ENCODE data around the gene KRT86.
"Not testable (repeated sequence)": the region's sequence is repeated elsewhere in the genome, so short reads cannot be mapped to it uniquely, and the experiment has no call there.

The KRT86 gene

GRCh38 chr12:52271158-52271557, 3.3 kb upstream of the KRT86 start:
- no peak for DNase-seq

GRCh38 chr12:52275686-52276085, 1.2 kb downstream of the KRT86 start:
- DNase-seq, result no peak

- DNase-seq, result no peak
Measured at GRCh38 chr12:52277486-52278245, 3.2 kb downstream of the KRT86 start.

- peak; percentile 77 for DNase-seq
Measured at GRCh38 chr12:52278575-52279421, 4.4 kb downstream of the KRT86 start.

GRCh38 chr12:52279422-52280318, 5.2 kb downstream of the KRT86 start:
- DNase-seq, result no peak

GRCh38 chr12:52280319-52280795, 5.9 kb downstream of the KRT86 start:
- no peak for DNase-seq

- no peak for DNase-seq
Measured at GRCh38 chr12:52280796-52281560, 6.5 kb downstream of the KRT86 start.

- no peak for DNase-seq
Measured at GRCh38 chr12:52284562-52285171, 10.2 kb downstream of the KRT86 start.

- DNase-seq, result no peak
Measured at GRCh38 chr12:52285172-52285745, 10.8 kb downstream of the KRT86 start.

GRCh38 chr12:52285851-52286530, 11.5 kb downstream of the KRT86 start:
- DNase-seq, result no peak

- not testable (repeated sequence) for DNase-seq
Measured at GRCh38 chr12:52286857-52287785, 12.7 kb downstream of the KRT86 start.

GRCh38 chr12:52287816-52288805, 13.7 kb downstream of the KRT86 start:
- not testable (repeated sequence) for DNase-seq

GRCh38 chr12:52290483-52291134, 16.2 kb downstream of the KRT86 start:
- not testable (repeated sequence) for DNase-seq

- DNase-seq, result no peak
Measured at GRCh38 chr12:52291267-52291935, 17.0 kb downstream of the KRT86 start, which contains the start of gene KRT81. Gene KRT81 (minus strand): TSS chr12:52291534. CDS start chr12:52291465, 69 bp downstream.

- DNase-seq, result no peak
Measured at GRCh38 chr12:52293926-52294325, 19.5 kb downstream of the KRT86 start.

- no peak for DNase-seq
Measured at GRCh38 chr12:52294803-52295202, 20.4 kb downstream of the KRT86 start.

GRCh38 chr12:52295663-52296062, 21.2 kb downstream of the KRT86 start:
- no peak for DNase-seq
